Endodermal cell (in vitro differentiated cells): ENCODE data around the gene ZDHHC14. TPM values are rescaled to one million over a fixed set of nuclear protein-coding genes. Genes with fewer than 3 reads are reported as not detected.

Source experiments
- DNase-seq: peaks from one replicate; pipeline ENCODE4 v3.0.0-alpha.2; 2017
- H3K27ac ChIP-seq: 2 replicates; pipeline ENCODE4 v1.5.1; 2013; ENCODE audit warnings: mild to moderate bottlenecking, low read depth, low read length, moderate library complexity
- H3K27me3 ChIP-seq: 2 replicates; pipeline ENCODE4 v1.6.1; 2013; ENCODE audit warnings: mild to moderate bottlenecking, low read length, moderate library complexity; ENCODE audit not compliant: insufficient read depth, control insufficient read depth, poor library complexity, severe bottlenecking
- H3K36me3 ChIP-seq: 2 replicates; pipeline ENCODE4 v1.7.0; 2013; ENCODE audit warnings: mild to moderate bottlenecking, low read length, moderate library complexity; ENCODE audit not compliant: control insufficient read depth, insufficient read depth
- H3K4me1 ChIP-seq: one replicate; pipeline ENCODE4 v1.7.0; 2013; ENCODE audit warnings: low read length; ENCODE audit not compliant: control insufficient read depth, insufficient read depth
- H3K4me3 ChIP-seq: 2 replicates; pipeline ENCODE4 v1.5.1; 2013; ENCODE audit warnings: mild to moderate bottlenecking, low read length, moderate library complexity
- H3K9ac ChIP-seq: 2 replicates; pipeline ENCODE4 v1.6.1; 2013; ENCODE audit warnings: mild to moderate bottlenecking, low read length, moderate library complexity; ENCODE audit not compliant: poor library complexity, severe bottlenecking; ENCODE audit errors: extremely low read depth
- H3K9me3 ChIP-seq: 2 replicates; pipeline ENCODE4 v1.6.1; 2013; ENCODE audit warnings: mild to moderate bottlenecking, low read length, moderate library complexity; ENCODE audit not compliant: control insufficient read depth
- H3K27ac Mint-ChIP-seq: 2 replicates; pipeline ENCODE4 v1.8.0; 2020; ENCODE audit warnings: mixed read lengths
- H3K27me3 Mint-ChIP-seq: 2 replicates; pipeline ENCODE4 v1.8.0; 2021; ENCODE audit warnings: mild to moderate bottlenecking, mixed read lengths; ENCODE audit not compliant: insufficient read depth
- H3K36me3 Mint-ChIP-seq: 2 replicates; pipeline ENCODE4 v1.8.0; 2020; ENCODE audit warnings: low read depth, mixed read lengths
- H3K4me1 Mint-ChIP-seq: 2 replicates; pipeline ENCODE4 v1.8.0; 2020; ENCODE audit warnings: mixed read lengths
- H3K4me3 Mint-ChIP-seq: 2 replicates; pipeline ENCODE4 v1.8.0; 2020; ENCODE audit warnings: mild to moderate bottlenecking, moderate library complexity, mixed read lengths
- H3K9me3 Mint-ChIP-seq: 2 replicates; pipeline ENCODE4 v1.8.0; 2020; ENCODE audit warnings: mild to moderate bottlenecking, mixed read lengths
- WGBS, 2 experiments: methylation state at CpG; one replicate each; pipeline versions ENCODE4 v1.1.5 to v1.1.7; 2013; ENCODE audit warnings: missing lambda C conversion rate in 2 of 2, mixed read lengths in 1 of 2; ENCODE audit not compliant: insufficient coverage in 1 of 2, insufficient read length in 1 of 2; 5-methylcytosine and 5-hydroxymethylcytosine counted together
- total RNA-seq, 2 donors: library from RNA; stranded (reverse); fragmentation: NEBNext Ultra II Directional in 1 of 2; extraction: Animal tissue kit (Norgen Biotek cat#: 25700) in 1 of 2; gene quantifications; 2 replicates in 1 of 2; 3 replicates in 1 of 2; pipeline ENCODE4 v1.2.1, GENCODE V29; 2021
- TF ChIP-seq, protein P1 (sequence below): fragments of 200-600 bp; sonication (generic); conservative IDR thresholded peaks from 2 replicates; pipeline ENCODE4 v1.5.0; 2021; ENCODE audit warnings: antibody characterized with exemption, mild to moderate bottlenecking

Gene ZDHHC14
- total RNA-seq, 2 donors from 2014 or later = 2.3 to 4.5 TPM

DNA sequence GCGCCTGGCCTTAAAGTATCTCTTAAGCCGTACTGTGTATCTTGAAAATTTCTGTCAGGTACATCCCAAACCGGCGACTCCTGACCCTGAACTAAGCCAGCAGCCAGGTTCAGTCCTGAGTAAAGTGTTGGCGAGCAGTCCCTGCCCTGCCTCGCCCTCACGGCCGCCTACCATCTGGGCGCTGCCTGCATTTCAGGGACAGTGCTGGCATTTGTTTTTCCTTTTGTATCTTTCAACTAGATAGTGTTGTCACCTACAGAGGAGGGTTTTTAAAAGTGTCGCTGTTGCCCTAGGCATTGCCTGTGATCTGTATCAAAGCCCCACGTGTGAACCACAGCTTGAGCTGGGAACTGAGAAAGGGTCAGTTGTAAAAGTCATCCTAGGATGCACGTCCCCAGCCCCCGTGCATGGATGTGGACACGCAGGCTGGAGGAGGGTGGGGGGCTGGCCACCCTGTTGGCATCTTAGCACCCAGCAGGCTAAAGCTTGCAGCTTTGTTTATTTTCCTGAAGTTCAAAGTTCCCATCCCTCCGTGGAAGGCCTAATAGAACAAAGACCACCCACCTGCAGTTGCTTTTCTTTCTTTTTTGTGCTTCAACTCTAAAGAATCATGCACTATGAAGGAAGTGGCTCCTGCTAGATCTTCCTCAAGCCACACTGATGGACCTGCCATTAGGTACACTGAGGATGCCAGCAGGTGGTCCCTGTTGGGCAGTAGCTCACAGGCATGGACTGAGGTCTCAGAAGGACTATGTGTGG, 136.8 kb downstream of the ZDHHC14 start:
- no peaks in the 10 kb centered on the region for H3K9me3 ChIP-seq
- no peaks in the 10 kb centered on the region for H3K36me3 ChIP-seq
- Mint-ChIP-seq H3K4me1 (peaks cover 20% of the 10 kb centered on the region), H3K27ac (no peak overlapping the region), H3K9me3 (no peaks in the 10 kb centered on the region), H3K36me3 (no peaks in the 10 kb centered on the region), H3K4me3 (no peak overlapping the region), H3K27me3 (no peaks in the 10 kb centered on the region)
- H3K4me3 ChIP-seq = no peak overlapping the region
- no peak for DNase-seq
- peaks cover 7% of the 10 kb centered on the region for H3K4me1 ChIP-seq
- TF ChIP-seq, protein P1, sequence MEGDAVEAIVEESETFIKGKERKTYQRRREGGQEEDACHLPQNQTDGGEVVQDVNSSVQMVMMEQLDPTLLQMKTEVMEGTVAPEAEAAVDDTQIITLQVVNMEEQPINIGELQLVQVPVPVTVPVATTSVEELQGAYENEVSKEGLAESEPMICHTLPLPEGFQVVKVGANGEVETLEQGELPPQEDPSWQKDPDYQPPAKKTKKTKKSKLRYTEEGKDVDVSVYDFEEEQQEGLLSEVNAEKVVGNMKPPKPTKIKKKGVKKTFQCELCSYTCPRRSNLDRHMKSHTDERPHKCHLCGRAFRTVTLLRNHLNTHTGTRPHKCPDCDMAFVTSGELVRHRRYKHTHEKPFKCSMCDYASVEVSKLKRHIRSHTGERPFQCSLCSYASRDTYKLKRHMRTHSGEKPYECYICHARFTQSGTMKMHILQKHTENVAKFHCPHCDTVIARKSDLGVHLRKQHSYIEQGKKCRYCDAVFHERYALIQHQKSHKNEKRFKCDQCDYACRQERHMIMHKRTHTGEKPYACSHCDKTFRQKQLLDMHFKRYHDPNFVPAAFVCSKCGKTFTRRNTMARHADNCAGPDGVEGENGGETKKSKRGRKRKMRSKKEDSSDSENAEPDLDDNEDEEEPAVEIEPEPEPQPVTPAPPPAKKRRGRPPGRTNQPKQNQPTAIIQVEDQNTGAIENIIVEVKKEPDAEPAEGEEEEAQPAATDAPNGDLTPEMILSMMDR = no peak
- H3K9ac ChIP-seq = no peak overlapping the region
- H3K27me3 ChIP-seq = no peaks in the 10 kb centered on the region
- WGBS, 2 experiments = 73 to 77% methylated on average over 8 to 15 of the region's 15 CpGs
- no peak overlapping the region for H3K27ac ChIP-seq

DNA sequence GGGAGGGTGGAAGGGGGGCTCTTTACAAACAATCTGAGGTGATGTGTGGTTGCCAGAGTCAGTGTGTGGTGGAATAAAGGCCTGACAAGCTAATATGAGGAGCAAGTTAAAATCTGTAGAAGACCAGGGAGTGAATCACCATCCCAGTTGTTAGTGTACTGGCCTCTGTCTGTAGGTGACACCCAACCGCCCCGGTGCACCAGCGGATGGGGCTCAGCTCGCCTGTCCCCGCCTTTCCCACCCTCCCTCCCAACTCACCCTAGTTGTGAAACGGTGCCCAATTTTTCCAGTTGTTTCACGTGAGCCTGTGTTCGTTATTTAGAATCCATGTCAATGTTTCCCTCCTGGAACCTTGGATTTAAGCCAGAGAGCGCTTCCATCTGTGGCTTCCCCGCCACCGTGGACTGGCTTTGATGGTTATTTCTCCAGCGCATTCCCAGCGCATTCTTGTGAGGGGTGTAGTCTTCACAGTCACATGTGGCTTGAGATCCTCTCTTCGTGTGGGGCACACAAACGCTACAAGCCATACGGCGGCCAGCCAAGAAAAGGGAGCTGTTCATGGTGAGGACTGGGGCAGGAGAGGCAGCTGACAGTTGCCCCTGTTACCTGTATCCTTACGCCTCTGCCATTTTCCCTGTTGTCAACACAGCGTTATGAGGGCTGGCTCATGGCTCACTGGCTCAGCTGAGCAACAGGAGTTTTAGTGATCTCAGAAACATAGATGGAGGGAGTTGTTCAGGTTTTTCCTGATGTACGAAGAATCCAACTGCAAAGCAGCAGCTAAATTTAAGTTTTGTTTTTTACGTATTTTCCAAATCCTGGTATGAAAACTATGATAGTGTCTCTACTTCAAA, 137.6 kb downstream of the ZDHHC14 start:
- Histone ChIP-seq H3K4me3 (no peak overlapping the region), H3K36me3 (no peaks in the 10 kb centered on the region), H3K9ac (no peak overlapping the region), H3K27ac (no peak overlapping the region), H3K4me1 (peaks cover 7% of the 10 kb centered on the region), H3K9me3 (no peaks in the 10 kb centered on the region), H3K27me3 (no peaks in the 10 kb centered on the region)
- Mint-ChIP-seq H3K36me3 (no peaks in the 10 kb centered on the region), H3K4me3 (no peak overlapping the region), H3K4me1 (peaks cover 14% of the 10 kb centered on the region), H3K27ac (peak overlapping the region; percentile 35), H3K27me3 (no peaks in the 10 kb centered on the region), H3K9me3 (no peaks in the 10 kb centered on the region)
- TF ChIP-seq, protein P1 = no peak
- peak; percentile 51 for DNase-seq
- 92 to 93% methylated on average over 13 to 21 of the region's 21 CpGs for WGBS, 2 experiments

DNA sequence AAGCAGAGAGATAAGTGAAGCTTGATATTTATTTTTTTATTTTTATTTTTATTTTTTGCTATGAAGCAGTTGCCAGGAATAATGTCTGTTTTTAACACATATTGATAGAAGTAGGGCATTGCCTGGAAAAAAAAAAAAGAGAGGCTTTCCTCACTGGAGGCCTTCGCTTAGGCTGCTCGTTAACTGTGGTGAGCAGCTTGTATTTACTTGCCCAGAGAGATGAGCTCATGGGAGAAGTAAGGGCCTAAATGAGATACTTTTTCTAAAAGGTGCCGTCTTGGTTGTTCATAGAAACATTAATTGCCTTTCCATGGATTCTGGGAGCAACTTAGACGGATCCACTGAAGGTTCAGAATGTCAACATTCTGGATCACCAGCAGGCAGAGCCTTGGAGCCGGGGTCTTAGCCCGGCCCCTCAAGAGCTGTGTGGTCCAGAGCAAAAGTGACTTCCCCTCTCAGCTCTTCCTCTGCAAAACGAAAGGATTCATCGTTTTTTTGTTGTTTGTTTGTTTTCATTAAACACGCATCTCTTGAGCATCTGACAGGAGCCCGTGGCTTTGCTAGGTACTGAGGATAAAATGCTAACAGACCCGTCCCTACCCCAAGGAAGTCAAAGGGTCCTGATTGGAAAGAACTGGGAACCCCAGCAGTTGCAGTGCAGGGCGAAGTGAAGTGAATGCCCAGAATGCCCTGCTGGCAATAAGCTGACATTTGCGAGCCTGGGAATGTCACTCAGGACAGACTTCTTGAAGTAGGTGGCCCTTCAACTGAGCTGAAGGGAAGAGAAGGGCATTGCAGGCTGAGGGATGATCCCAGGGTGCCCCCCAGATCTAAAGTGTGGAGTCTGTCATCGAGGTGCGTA, 138.5 kb downstream of the ZDHHC14 start:
- Histone ChIP-seq H3K27ac (no peak overlapping the region), H3K27me3 (no peaks in the 10 kb centered on the region), H3K9ac (no peak overlapping the region), H3K36me3 (no peaks in the 10 kb centered on the region), H3K4me3 (no peak overlapping the region), H3K4me1 (peaks cover 7% of the 10 kb centered on the region), H3K9me3 (peaks cover 3% of the 10 kb centered on the region)
- peaks cover 14% of the 10 kb centered on the region for H3K4me1 Mint-ChIP-seq
- no peak overlapping the region for H3K27ac Mint-ChIP-seq
- H3K4me3 Mint-ChIP-seq = no peak overlapping the region
- H3K9me3 Mint-ChIP-seq = no peaks in the 10 kb centered on the region
- H3K36me3 Mint-ChIP-seq = no peaks in the 10 kb centered on the region
- no peaks in the 10 kb centered on the region for H3K27me3 Mint-ChIP-seq
- DNase-seq = no peak
- 91 to 93% methylated on average over 15 of the region's 15 CpGs for WGBS, 2 experiments
- TF ChIP-seq, protein P1 = no peak
